Measurements from ENCODE around the gene LRIG2. TPM values are rescaled to one million over a fixed set of nuclear protein-coding genes. Genes with fewer than 3 reads are reported as not detected.
A peak's percentile ranks its signal among the peaks of the same experiment; 100 is the strongest.
"Not testable (repeated sequence)": the region's sequence is repeated elsewhere in the genome, so short reads cannot be mapped to it uniquely, and the experiment has no call there.

Gene LRIG2
- total and polyA plus RNA-seq, 10 donors: 3.4 to 68.7 (median 22.1) TPM

DNA sequence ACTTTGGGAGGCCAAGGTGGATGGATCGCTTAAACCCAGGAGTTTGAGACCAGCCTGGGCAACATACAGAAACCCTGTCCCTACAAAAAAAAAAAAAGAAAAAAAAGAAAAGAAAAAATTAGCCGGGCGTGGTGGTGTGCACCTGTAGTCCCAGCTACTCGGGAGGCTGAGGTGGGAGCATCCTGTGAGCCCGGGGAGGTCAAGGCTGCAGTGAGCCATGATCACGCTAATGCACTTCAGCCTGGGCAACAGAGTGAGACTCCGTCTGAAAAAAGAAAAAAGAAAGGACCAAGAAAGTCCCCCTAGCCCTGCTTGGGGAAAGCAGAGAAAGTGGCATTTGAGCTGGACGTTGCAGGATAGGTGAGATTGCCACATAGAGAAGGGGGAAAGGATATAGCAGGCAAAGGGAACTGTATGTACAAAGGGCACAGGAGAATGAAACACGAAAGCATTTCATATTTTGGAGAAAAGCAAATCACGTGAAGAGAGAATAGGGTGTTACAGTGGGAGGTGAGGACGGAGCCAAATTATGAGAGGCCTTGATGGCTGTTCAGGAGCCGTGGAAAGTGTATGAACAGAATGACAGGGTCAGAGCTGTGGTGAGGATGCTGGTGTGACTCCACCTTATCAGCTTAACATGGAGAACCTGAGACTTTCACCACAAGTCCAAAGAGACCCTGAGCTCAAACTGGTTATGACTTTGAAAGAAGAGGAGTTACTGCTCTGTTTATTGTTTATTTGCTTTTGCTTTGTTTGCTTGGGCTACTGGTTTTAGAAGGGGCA is 19.5 kb upstream of the LRIG2 start:
- DNase-seq: no peak
- no peaks in the 10 kb centered on the region for H3K27me3 ChIP-seq (replicated peaks in 1 of 7)
- intact Hi-C loops (cut with DNase I; ENCODE audit: low total_unique reads): no loop called here
- H3K4me3 ChIP-seq: no peak overlapping the region
- peaks cover 10 to 31% (median 17%) of the 10 kb centered on the region in 6 donors for H3K4me1 ChIP-seq
- peak overlapping the region in 1 of 8 donors; percentile 35 for H3K27ac ChIP-seq
- H3K9me3 ChIP-seq: no peaks in the 10 kb centered on the region
- TF ChIP-seq, protein P1, sequence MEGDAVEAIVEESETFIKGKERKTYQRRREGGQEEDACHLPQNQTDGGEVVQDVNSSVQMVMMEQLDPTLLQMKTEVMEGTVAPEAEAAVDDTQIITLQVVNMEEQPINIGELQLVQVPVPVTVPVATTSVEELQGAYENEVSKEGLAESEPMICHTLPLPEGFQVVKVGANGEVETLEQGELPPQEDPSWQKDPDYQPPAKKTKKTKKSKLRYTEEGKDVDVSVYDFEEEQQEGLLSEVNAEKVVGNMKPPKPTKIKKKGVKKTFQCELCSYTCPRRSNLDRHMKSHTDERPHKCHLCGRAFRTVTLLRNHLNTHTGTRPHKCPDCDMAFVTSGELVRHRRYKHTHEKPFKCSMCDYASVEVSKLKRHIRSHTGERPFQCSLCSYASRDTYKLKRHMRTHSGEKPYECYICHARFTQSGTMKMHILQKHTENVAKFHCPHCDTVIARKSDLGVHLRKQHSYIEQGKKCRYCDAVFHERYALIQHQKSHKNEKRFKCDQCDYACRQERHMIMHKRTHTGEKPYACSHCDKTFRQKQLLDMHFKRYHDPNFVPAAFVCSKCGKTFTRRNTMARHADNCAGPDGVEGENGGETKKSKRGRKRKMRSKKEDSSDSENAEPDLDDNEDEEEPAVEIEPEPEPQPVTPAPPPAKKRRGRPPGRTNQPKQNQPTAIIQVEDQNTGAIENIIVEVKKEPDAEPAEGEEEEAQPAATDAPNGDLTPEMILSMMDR (IDR thresholded peaks at IDR 0.05 in 8 of 11, conservative IDR thresholded peaks at IDR 0.05 in 3 of 11): no peak
- TF ChIP-seq POLR2A (IDR thresholded peaks at IDR 0.05): no peak
- no peak for TF ChIP-seq POLR2AphosphoS5 (IDR thresholded peaks at IDR 0.05)
- no peaks in the 10 kb centered on the region for H3K36me3 ChIP-seq
- WGBS, 5 donors: 75 to 85% (median 83%) methylated on average over 12 of the region's 12 CpGs

GRCh38 chr1:113055570-113055969 is 17.4 kb upstream of the LRIG2 start:
- DNase-seq: no peak
- Histone ChIP-seq H3K27me3 (replicated peaks in 1 of 7) (no peaks in the 10 kb centered on the region), H3K36me3 (no peaks in the 10 kb centered on the region), H3K4me3 (no peak overlapping the region), H3K27ac (no peak overlapping the region), H3K4me1 (peaks cover 13 to 44% (median 27%) of the 10 kb centered on the region in 6 donors), H3K9me3 (no peaks in the 10 kb centered on the region)
- intact Hi-C loops (cut with DNase I; ENCODE audit: low total_unique reads): no loop called here
- no peak for TF ChIP-seq POLR2A (IDR thresholded peaks at IDR 0.05)
- no peak for TF ChIP-seq POLR2AphosphoS5 (IDR thresholded peaks at IDR 0.05)
- TF ChIP-seq, protein P1 (IDR thresholded peaks at IDR 0.05 in 8 of 11, conservative IDR thresholded peaks at IDR 0.05 in 3 of 11): no peak
- 94 to 100% (median 98%) methylated on average over 1 of the region's 1 CpG for WGBS, 5 donors

DNA sequence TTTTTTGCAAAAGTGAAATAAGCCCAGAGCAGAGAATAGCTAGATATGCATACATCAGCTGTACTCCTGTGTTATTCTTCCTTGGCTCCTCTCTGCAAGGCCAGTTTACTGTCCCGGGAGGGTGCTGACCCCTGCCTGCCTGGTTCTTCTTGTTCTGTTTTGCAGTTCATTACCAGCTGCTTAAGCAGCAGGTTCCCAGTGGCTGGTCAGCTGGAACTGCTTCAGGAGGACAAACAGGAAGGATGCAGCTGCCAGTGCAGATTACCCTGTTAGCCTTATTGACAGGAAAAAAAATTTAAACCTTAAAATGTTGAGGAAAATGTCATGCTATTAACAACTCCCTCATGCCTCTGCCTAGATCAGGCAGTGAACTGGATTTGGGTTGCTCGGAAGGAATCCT is 16.0 kb upstream of the LRIG2 start:
- TF ChIP-seq POLR2A (IDR thresholded peaks at IDR 0.05): no peak
- TF ChIP-seq, protein P1 (IDR thresholded peaks at IDR 0.05 in 8 of 11, conservative IDR thresholded peaks at IDR 0.05 in 3 of 11): no peak
- peak in 1 of 3 donors; percentile 39 for TF ChIP-seq POLR2AphosphoS5 (IDR thresholded peaks at IDR 0.05)
- Histone ChIP-seq H3K27me3 (replicated peaks in 1 of 7) (no peaks in the 10 kb centered on the region), H3K36me3 (no peaks in the 10 kb centered on the region), H3K4me3 (peak overlapping the region in 1 of 8 donors; percentile 33), H3K27ac (peak overlapping the region in 6 of 8 donors; percentile 2 to 72 (median 47)), H3K4me1 (peaks cover 13 to 44% (median 27%) of the 10 kb centered on the region in 6 donors), H3K9me3 (no peaks in the 10 kb centered on the region)
- 39 to 62% (median 50%) methylated on average over 2 of the region's 2 CpGs for WGBS, 5 donors
- intact Hi-C loops (cut with DNase I; ENCODE audit: low total_unique reads): no loop called here
- no peak for DNase-seq

DNA sequence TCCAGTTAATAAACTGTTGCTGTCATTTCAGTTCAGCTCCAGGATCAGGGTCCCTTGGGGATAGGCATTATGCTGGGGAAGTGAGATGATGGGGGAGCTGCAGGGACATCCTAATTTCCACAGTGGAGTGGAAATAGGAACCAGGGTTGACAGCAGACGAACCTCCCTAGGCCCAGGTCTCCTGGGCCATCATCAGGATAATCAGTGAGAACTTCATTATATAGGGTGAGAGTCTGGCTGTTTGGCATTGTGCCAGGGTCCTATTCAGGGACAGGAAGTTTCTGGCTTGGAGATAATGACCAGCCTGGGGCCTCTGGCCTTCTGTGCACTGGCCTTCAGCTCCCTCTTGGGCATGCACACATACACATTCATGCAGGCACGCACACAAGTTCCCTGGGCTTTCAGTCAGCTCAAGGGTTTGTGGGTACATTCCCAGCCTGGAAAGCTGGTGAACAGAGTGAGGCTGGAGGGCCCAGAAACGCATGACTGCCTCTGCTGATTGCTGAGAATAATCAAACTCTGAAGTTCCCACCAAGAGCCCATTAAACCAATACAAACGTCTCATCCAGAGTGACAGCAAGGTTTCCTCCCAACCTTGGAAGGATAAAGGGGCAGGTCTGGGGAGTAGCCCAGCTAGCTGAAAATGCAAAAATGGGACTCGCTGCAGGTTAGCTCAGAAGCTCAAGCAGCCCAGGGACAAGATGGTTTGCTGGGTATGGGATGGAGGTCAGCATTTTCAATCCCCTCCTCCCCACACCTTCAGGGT is 13.9 kb upstream of the LRIG2 start:
- Histone ChIP-seq H3K27me3 (replicated peaks in 1 of 7) (no peaks in the 10 kb centered on the region), H3K4me1 (peaks cover 13 to 38% (median 27%) of the 10 kb centered on the region in 6 donors), H3K36me3 (no peaks in the 10 kb centered on the region), H3K9me3 (no peaks in the 10 kb centered on the region), H3K27ac (peak overlapping the region in 6 of 8 donors; percentile 35 to 72 (median 60)), H3K4me3 (no peak overlapping the region)
- DNase-seq: peak; percentile 79
- no peak for TF ChIP-seq POLR2A (IDR thresholded peaks at IDR 0.05)
- peak in 2 of 3 donors; percentile 72 to 74 for TF ChIP-seq POLR2AphosphoS5 (IDR thresholded peaks at IDR 0.05)
- intact Hi-C loops (cut with DNase I; ENCODE audit: low total_unique reads): no loop called here
- 54 to 73% (median 64%) methylated on average over 5 of the region's 5 CpGs for WGBS, 5 donors

DNA sequence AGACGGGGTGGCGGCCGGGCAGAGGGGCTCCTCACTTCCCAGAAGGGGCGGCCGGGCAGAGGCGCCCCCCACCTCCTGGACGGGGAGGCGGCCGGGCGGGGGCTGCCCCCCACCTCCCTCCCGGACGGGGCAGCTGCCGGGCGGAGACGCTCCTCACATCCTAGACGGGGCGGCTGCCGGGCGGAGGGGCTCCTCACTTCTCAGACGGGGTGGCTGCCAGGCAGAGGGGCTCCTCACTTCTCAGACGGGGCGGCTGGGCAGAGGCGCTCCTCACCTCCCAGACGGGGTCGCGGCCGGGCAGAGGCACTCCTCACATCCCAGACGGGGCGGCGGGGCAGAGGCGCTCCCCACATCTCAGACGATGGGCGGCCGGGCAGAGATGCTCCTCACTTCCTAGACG is 9.5 kb upstream of the LRIG2 start:
- H3K4me3 ChIP-seq; intact Hi-C loops (cut with DNase I; ENCODE audit: low total_unique reads); H3K9me3 ChIP-seq; H3K27ac ChIP-seq; H3K27me3 ChIP-seq (replicated peaks in 1 of 7); DNase-seq; H3K36me3 ChIP-seq: not testable (repeated sequence)
- peaks cover 3 to 14% (median 10%) of the 10 kb centered on the region in 6 donors for H3K4me1 ChIP-seq
- 95 to 98% (median 97%) methylated on average over 15 to 35 of the region's 35 CpGs for WGBS, 5 donors
